GM23338 (cell line): ENCODE data around the gene PSMC3.

Experiments
- CREB1 ChIP-seq: fragments of 250-450 bp; sonication (Bioruptor Pico); IDR thresholded peaks from 2 replicates; pipeline ENCODE4 v1.5.0; 2020; ENCODE audit warnings: low read depth, mild to moderate bottlenecking, moderate library complexity
- ETS1 ChIP-seq: IDR thresholded peaks from 2 replicates; pipeline ENCODE4 v1.6.1; 2016; ENCODE audit warnings: antibody characterized with exemption
- EZH2 ChIP-seq: fragments of 200-600 bp; sonication (generic); IDR thresholded peaks from one replicate; pipeline ENCODE4 v1.8.0; 2017; ENCODE audit warnings: antibody characterized with exemption, mild to moderate bottlenecking, low read depth; ENCODE audit not compliant: unreplicated experiment
- EZH2phosphoT487 ChIP-seq: fragments of 200-600 bp; sonication (generic); IDR thresholded peaks from one replicate; pipeline ENCODE4 v1.8.1; 2018; ENCODE audit warnings: antibody characterized with exemption; ENCODE audit not compliant: unreplicated experiment
- JUNB ChIP-seq: IDR thresholded peaks from one replicate; pipeline ENCODE4 v1.6.1; 2016; ENCODE audit warnings: antibody characterized with exemption; ENCODE audit not compliant: unreplicated experiment
- NANOG ChIP-seq: IDR thresholded peaks from 2 replicates; pipeline ENCODE4 v1.6.1; 2016; ENCODE audit warnings: antibody characterized with exemption, borderline replicate concordance
- POLR2AphosphoS5 ChIP-seq: IDR thresholded peaks from 2 replicates; pipeline ENCODE4 v1.6.1; 2016; ENCODE audit warnings: antibody characterized with exemption, low read depth
- STAT1 ChIP-seq: IDR thresholded peaks from one replicate; pipeline ENCODE4 v1.6.1; 2016; ENCODE audit warnings: antibody characterized with exemption; ENCODE audit not compliant: unreplicated experiment
- ZNF114 ChIP-seq: fragments of 250-450 bp; sonication (Bioruptor Pico); IDR thresholded peaks from 2 replicates; pipeline ENCODE4 v1.5.0; 2020; ENCODE audit warnings: mild to moderate bottlenecking, moderate library complexity
- ZNF331 ChIP-seq: fragments of 250-450 bp; sonication (Bioruptor Pico); IDR thresholded peaks from 2 replicates; pipeline ENCODE4 v1.5.0; 2020; ENCODE audit warnings: low read depth, mild to moderate bottlenecking, moderate library complexity
- TF ChIP-seq, protein P1 (sequence below), 2 experiments: fragments of 200-600 bp in 1 of 2; sonication (generic) in 1 of 2; conservative IDR thresholded peaks; 2 replicates each; pipeline versions ENCODE4 v1.5.1 to v1.6.1; 2016 to 2017; ENCODE audit warnings: antibody characterized with exemption in 2 of 2, low read depth in 2 of 2, mild to moderate bottlenecking in 2 of 2, moderate library complexity in 1 of 2
- TF ChIP-seq, protein P2 (sequence below): IDR thresholded peaks from one replicate; pipeline ENCODE4 v1.6.1; 2018; ENCODE audit warnings: antibody characterized with exemption; ENCODE audit not compliant: unreplicated experiment
- TF ChIP-seq, protein P3 (sequence below): fragments of 250-450 bp; sonication (Bioruptor Pico); IDR thresholded peaks from 2 replicates; pipeline ENCODE4 v1.5.0; 2020; ENCODE audit warnings: mild to moderate bottlenecking, moderate library complexity

DNA sequence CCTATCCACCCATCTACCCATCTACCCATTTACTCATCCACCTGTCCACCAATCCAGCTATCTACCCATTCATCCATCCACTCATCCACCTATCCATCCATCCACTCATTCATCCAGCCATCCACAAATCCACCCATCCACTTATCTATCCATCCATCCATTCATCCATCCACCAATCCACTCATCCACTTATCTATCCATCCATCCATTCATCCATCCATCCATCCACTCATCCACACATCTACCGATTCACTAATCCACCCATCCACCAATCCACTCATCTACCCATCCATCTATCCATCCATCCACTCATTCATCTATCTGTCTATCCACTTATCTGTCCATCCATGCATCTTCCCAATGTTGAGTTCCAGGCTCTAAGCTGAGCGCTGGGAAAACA lies 46.2 kb downstream of the PSMC3 start:
- TF ChIP-seq POLR2AphosphoS5 (no peak), ZNF331 (CRISPR knock-in tag) (no peak), EZH2phosphoT487 (no peak), EZH2 (no peak), ZNF114 (CRISPR knock-in tag) (no peak), JUNB (no peak), STAT1 (no peak), CREB1 (CRISPR knock-in tag) (no peak), ETS1 (no peak), NANOG (no peak)
- TF ChIP-seq, protein P1, sequence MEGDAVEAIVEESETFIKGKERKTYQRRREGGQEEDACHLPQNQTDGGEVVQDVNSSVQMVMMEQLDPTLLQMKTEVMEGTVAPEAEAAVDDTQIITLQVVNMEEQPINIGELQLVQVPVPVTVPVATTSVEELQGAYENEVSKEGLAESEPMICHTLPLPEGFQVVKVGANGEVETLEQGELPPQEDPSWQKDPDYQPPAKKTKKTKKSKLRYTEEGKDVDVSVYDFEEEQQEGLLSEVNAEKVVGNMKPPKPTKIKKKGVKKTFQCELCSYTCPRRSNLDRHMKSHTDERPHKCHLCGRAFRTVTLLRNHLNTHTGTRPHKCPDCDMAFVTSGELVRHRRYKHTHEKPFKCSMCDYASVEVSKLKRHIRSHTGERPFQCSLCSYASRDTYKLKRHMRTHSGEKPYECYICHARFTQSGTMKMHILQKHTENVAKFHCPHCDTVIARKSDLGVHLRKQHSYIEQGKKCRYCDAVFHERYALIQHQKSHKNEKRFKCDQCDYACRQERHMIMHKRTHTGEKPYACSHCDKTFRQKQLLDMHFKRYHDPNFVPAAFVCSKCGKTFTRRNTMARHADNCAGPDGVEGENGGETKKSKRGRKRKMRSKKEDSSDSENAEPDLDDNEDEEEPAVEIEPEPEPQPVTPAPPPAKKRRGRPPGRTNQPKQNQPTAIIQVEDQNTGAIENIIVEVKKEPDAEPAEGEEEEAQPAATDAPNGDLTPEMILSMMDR (conservative IDR thresholded peaks at IDR 0.05; ENCODE audit: low read depth in 2 of 2) = no peak
- TF ChIP-seq, protein P2, sequence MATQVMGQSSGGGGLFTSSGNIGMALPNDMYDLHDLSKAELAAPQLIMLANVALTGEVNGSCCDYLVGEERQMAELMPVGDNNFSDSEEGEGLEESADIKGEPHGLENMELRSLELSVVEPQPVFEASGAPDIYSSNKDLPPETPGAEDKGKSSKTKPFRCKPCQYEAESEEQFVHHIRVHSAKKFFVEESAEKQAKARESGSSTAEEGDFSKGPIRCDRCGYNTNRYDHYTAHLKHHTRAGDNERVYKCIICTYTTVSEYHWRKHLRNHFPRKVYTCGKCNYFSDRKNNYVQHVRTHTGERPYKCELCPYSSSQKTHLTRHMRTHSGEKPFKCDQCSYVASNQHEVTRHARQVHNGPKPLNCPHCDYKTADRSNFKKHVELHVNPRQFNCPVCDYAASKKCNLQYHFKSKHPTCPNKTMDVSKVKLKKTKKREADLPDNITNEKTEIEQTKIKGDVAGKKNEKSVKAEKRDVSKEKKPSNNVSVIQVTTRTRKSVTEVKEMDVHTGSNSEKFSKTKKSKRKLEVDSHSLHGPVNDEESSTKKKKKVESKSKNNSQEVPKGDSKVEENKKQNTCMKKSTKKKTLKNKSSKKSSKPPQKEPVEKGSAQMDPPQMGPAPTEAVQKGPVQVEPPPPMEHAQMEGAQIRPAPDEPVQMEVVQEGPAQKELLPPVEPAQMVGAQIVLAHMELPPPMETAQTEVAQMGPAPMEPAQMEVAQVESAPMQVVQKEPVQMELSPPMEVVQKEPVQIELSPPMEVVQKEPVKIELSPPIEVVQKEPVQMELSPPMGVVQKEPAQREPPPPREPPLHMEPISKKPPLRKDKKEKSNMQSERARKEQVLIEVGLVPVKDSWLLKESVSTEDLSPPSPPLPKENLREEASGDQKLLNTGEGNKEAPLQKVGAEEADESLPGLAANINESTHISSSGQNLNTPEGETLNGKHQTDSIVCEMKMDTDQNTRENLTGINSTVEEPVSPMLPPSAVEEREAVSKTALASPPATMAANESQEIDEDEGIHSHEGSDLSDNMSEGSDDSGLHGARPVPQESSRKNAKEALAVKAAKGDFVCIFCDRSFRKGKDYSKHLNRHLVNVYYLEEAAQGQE = no peak
- TF ChIP-seq, protein P3, sequence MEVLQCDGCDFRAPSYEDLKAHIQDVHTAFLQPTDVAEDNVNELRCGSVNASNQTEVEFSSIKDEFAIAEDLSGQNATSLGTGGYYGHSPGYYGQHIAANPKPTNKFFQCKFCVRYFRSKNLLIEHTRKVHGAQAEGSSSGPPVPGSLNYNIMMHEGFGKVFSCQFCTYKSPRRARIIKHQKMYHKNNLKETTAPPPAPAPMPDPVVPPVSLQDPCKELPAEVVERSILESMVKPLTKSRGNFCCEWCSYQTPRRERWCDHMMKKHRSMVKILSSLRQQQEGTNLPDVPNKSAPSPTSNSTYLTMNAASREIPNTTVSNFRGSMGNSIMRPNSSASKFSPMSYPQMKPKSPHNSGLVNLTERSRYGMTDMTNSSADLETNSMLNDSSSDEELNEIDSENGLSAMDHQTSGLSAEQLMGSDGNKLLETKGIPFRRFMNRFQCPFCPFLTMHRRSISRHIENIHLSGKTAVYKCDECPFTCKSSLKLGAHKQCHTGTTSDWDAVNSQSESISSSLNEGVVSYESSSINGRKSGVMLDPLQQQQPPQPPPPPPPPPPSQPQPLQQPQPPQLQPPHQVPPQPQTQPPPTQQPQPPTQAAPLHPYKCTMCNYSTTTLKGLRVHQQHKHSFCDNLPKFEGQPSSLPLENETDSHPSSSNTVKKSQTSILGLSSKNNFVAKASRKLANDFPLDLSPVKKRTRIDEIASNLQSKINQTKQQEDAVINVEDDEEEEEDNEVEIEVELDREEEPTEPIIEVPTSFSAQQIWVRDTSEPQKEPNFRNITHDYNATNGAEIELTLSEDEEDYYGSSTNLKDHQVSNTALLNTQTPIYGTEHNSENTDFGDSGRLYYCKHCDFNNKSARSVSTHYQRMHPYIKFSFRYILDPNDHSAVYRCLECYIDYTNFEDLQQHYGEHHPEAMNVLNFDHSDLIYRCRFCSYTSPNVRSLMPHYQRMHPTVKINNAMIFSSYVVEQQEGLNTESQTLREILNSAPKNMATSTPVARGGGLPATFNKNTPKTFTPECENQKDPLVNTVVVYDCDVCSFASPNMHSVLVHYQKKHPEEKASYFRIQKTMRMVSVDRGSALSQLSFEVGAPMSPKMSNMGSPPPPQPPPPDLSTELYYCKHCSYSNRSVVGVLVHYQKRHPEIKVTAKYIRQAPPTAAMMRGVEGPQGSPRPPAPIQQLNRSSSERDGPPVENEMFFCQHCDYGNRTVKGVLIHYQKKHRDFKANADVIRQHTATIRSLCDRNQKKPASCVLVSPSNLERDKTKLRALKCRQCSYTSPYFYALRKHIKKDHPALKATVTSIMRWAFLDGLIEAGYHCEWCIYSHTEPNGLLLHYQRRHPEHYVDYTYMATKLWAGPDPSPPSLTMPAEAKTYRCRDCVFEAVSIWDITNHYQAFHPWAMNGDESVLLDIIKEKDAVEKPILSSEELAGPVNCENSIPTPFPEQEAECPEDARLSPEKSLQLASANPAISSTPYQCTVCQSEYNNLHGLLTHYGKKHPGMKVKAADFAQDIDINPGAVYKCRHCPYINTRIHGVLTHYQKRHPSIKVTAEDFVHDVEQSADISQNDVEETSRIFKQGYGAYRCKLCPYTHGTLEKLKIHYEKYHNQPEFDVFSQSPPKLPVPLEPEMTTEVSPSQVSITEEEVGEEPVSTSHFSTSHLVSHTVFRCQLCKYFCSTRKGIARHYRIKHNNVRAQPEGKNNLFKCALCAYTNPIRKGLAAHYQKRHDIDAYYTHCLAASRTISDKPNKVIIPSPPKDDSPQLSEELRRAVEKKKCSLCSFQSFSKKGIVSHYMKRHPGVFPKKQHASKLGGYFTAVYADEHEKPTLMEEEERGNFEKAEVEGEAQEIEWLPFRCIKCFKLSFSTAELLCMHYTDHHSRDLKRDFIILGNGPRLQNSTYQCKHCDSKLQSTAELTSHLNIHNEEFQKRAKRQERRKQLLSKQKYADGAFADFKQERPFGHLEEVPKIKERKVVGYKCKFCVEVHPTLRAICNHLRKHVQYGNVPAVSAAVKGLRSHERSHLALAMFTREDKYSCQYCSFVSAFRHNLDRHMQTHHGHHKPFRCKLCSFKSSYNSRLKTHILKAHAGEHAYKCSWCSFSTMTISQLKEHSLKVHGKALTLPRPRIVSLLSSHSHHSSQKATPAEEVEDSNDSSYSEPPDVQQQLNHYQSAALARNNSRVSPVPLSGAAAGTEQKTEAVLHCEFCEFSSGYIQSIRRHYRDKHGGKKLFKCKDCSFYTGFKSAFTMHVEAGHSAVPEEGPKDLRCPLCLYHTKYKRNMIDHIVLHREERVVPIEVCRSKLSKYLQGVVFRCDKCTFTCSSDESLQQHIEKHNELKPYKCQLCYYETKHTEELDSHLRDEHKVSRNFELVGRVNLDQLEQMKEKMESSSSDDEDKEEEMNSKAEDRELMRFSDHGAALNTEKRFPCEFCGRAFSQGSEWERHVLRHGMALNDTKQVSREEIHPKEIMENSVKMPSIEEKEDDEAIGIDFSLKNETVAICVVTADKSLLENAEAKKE (CRISPR knock-in tag) = no peak
